ENCODE data around the gene LSAMP.

LSAMP gene

GRCh38 chr3:116139641-116140040 is 305.6 kb downstream of the LSAMP start:
- ATAC-seq (ENCODE audit: low read depth) (no peak), DNase-seq (ENCODE audit: low spot score) (no peak)
- Histone ChIP-seq H3K36me3 (ENCODE audit: low read depth) (no peaks in the 10 kb centered on the region), H3K4me3 (ENCODE audit: severe bottlenecking) (no peak overlapping the region), H3K27ac (ENCODE audit: poor library complexity, severe bottlenecking) (no peak overlapping the region), H3K9me3 (ENCODE audit: severe bottlenecking) (no peaks in the 10 kb centered on the region), H3K27me3 (ENCODE audit: insufficient read depth, poor library complexity, severe bottlenecking) (no peaks in the 10 kb centered on the region), H3K4me1 (ENCODE audit: insufficient read depth, poor library complexity, severe bottlenecking) (no peaks in the 10 kb centered on the region)
- no peak for TF ChIP-seq CTCF (IDR thresholded peaks at IDR 0.05; ENCODE audit: poor library complexity, severe bottlenecking)

- Histone ChIP-seq H3K27ac (ENCODE audit: poor library complexity, severe bottlenecking) (no peak overlapping the region), H3K27me3 (ENCODE audit: insufficient read depth, poor library complexity, severe bottlenecking) (no peaks in the 10 kb centered on the region), H3K36me3 (ENCODE audit: low read depth) (no peaks in the 10 kb centered on the region), H3K4me1 (ENCODE audit: insufficient read depth, poor library complexity, severe bottlenecking) (no peaks in the 10 kb centered on the region), H3K9me3 (ENCODE audit: severe bottlenecking) (no peaks in the 10 kb centered on the region), H3K4me3 (ENCODE audit: severe bottlenecking) (no peak overlapping the region)
- ATAC-seq (ENCODE audit: low read depth): no peak
- no peak for DNase-seq (ENCODE audit: low spot score)
- no peak for TF ChIP-seq CTCF (IDR thresholded peaks at IDR 0.05; ENCODE audit: poor library complexity, severe bottlenecking)
Measured at GRCh38 chr3:116135457-116136085, 309.7 kb downstream of the LSAMP start.

DNA sequence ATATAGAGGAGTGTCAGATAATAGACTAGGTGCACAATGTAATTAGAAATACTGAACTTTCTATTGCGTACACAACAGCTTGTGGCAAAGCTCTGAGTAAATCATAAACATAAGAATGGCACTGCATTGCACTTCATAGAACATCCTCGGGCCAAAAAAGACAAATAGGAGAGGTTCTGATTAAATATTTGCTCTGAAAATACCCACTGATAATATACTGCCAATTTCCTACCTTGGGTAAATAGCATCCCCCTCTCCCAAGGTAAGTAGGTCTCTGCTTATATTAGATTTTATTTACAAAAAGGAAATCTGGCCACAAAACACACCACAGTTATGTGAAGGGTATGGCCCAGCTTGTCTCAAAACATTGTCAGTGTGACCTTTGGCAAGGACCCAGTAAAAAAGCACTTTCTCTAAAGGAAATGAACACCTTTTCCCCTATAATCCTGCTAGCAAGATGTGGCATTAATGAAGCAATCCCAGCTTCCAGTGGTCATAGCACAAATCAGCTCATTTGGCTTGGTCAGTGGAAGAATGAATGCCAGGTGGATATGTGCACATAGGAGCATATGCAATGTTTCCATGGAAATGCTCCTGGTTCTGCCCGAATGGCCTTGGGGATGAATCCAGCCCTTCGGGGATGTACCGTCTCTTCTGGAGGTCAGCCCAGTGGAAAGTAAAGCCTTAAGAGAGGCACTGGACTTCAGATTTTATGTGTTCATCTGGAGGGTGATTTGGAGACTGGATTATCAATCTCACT is 315.9 kb downstream of the LSAMP start:
- Histone ChIP-seq H3K9me3 (ENCODE audit: severe bottlenecking) (peaks cover 1% of the 10 kb centered on the region), H3K4me3 (ENCODE audit: severe bottlenecking) (no peak overlapping the region), H3K27ac (ENCODE audit: poor library complexity, severe bottlenecking) (no peak overlapping the region), H3K27me3 (ENCODE audit: insufficient read depth, poor library complexity, severe bottlenecking) (no peaks in the 10 kb centered on the region), H3K36me3 (ENCODE audit: low read depth) (no peaks in the 10 kb centered on the region), H3K4me1 (ENCODE audit: insufficient read depth, poor library complexity, severe bottlenecking) (no peaks in the 10 kb centered on the region)
- DNase-seq (ENCODE audit: low spot score): no peak
- no peak for TF ChIP-seq CTCF (IDR thresholded peaks at IDR 0.05; ENCODE audit: poor library complexity, severe bottlenecking)
- ATAC-seq (ENCODE audit: low read depth): no peak

- DNase-seq (ENCODE audit: low spot score) (no peak), ATAC-seq (ENCODE audit: low read depth) (no peak)
- Histone ChIP-seq H3K27me3 (ENCODE audit: insufficient read depth, poor library complexity, severe bottlenecking) (no peaks in the 10 kb centered on the region), H3K4me1 (ENCODE audit: insufficient read depth, poor library complexity, severe bottlenecking) (no peaks in the 10 kb centered on the region), H3K9me3 (ENCODE audit: severe bottlenecking) (peaks cover 1% of the 10 kb centered on the region), H3K27ac (ENCODE audit: poor library complexity, severe bottlenecking) (no peak overlapping the region), H3K36me3 (ENCODE audit: low read depth) (no peaks in the 10 kb centered on the region), H3K4me3 (ENCODE audit: severe bottlenecking) (no peak overlapping the region)
- no peak for TF ChIP-seq CTCF (IDR thresholded peaks at IDR 0.05; ENCODE audit: poor library complexity, severe bottlenecking)
Measured at GRCh38 chr3:116127464-116127863, 317.8 kb downstream of the LSAMP start.

DNA sequence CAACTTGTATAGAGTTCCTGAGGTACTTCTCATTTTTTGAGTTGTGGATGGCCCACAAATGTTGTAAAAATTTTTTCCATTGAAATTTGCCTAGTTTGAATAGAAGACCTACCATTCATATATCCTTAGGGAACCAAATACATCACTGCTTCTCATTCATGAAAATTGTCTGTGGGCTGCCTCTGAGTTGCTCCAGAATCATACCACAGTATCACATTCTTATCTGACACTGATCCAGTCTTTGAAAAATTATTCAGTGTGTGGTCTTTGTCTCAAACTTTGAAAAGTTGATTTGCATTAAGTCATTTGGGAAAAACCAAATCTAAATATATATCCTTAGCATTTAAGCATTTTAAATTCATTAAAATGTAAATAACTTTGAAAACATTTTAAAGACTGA is 321.1 kb downstream of the LSAMP start:
- H3K36me3 ChIP-seq (ENCODE audit: low read depth): no peaks in the 10 kb centered on the region
- no peak overlapping the region for H3K27ac ChIP-seq (ENCODE audit: poor library complexity, severe bottlenecking)
- ATAC-seq (ENCODE audit: low read depth): no peak
- H3K9me3 ChIP-seq (ENCODE audit: severe bottlenecking): peaks cover 1% of the 10 kb centered on the region
- H3K4me1 ChIP-seq (ENCODE audit: insufficient read depth, poor library complexity, severe bottlenecking): no peaks in the 10 kb centered on the region
- H3K4me3 ChIP-seq (ENCODE audit: severe bottlenecking): no peak overlapping the region
- TF ChIP-seq CTCF (IDR thresholded peaks at IDR 0.05; ENCODE audit: poor library complexity, severe bottlenecking): no peak
- no peak for DNase-seq (ENCODE audit: low spot score)
- no peaks in the 10 kb centered on the region for H3K27me3 ChIP-seq (ENCODE audit: insufficient read depth, poor library complexity, severe bottlenecking)

All from RWPE2 (cell line).